K562 (cell line): Measurements from ENCODE around the gene EMILIN3. TPM values are rescaled to one million over a fixed set of nuclear protein-coding genes. Genes with fewer than 3 reads are reported as not detected.

ENCODE experiments used
- ATF1 ChIP-seq, 2 experiments: fragments of 450-650 bp in 1 of 2; IDR thresholded peaks; 2 replicates each; pipeline ENCODE4 v1.6.1; 2016; ENCODE audit warnings: missing compliant biosample characterization in 1 of 2, missing genetic modification characterization in 1 of 2
- CREB1 ChIP-seq, 2 experiments: sonication (generic) in 1 of 2; formaldehyde crosslinking in 1 of 2; IDR thresholded peaks; 2 replicates each; pipeline versions ENCODE4 v1.6.1 to v1.8.0; 2012 to 2022; ENCODE audit warnings: inconsistent platforms in 1 of 2, mild to moderate bottlenecking in 1 of 2, missing genetic modification reagents in 1 of 2, moderate library complexity in 1 of 2
- CTCFL ChIP-seq: IDR thresholded peaks from 2 replicates; pipeline ENCODE4 v1.6.1; 2011; ENCODE audit warnings: borderline replicate concordance, low read depth, mild to moderate bottlenecking, moderate library complexity, low read length; ENCODE audit not compliant: insufficient read depth, poor library complexity, severe bottlenecking
- CUX1 ChIP-seq: fragments of 200-800 bp; sonication (Bioruptor generic); IDR thresholded peaks from 2 replicates; pipeline ENCODE4 v1.6.1; 2016; ENCODE audit warnings: missing genetic modification characterization, missing compliant biosample characterization
- ILK ChIP-seq: fragments of 450-650 bp; IDR thresholded peaks from 2 replicates; pipeline ENCODE4 v1.6.1; 2016; ENCODE audit warnings: missing genetic modification characterization, low read depth, mild to moderate bottlenecking, missing compliant biosample characterization, moderate library complexity, borderline replicate concordance
- NR1H2 ChIP-seq: sonication (generic); formaldehyde crosslinking; IDR thresholded peaks from 2 replicates; pipeline ENCODE4 v1.4.0; 2020; ENCODE audit warnings: mild to moderate bottlenecking, missing genetic modification reagents
- NRF1 ChIP-seq, 2 experiments: fragments of 450-650 bp; IDR thresholded peaks in 1 of 2; conservative IDR thresholded peaks in 1 of 2; 2 replicates each; pipeline ENCODE4 v1.6.1; 2014; ENCODE audit warnings: mild to moderate bottlenecking in 2 of 2
- PHF8 ChIP-seq: fragments of 200-600 bp; sonication (generic); IDR thresholded peaks from 2 replicates; pipeline ENCODE4 v1.6.1; 2012; ENCODE audit warnings: mixed run types, mild to moderate bottlenecking, inconsistent platforms, low read length, moderate library complexity, borderline replicate concordance
- RBFOX2 ChIP-seq: fragments of 200-400 bp; formaldehyde crosslinking; IDR thresholded peaks from 2 replicates; pipeline ENCODE4 v1.6.1; 2017; ENCODE audit warnings: low read depth, mild to moderate bottlenecking, low read length, moderate library complexity
- RCOR1 ChIP-seq, 2 experiments: IDR thresholded peaks; 2 replicates each; pipeline ENCODE4 v1.6.1; 2012; ENCODE audit warnings: low read depth in 2 of 2, low read length in 2 of 2, borderline replicate concordance in 1 of 2, improper control_type of control experiment in 1 of 2
- SAFB2 ChIP-seq: fragments of 200-400 bp; formaldehyde crosslinking; IDR thresholded peaks from 2 replicates; pipeline ENCODE4 v1.6.1; 2018; ENCODE audit warnings: borderline replicate concordance, low read length, low read depth, moderate library complexity; ENCODE audit not compliant: severe bottlenecking
- THRAP3 ChIP-seq: fragments of 450-650 bp; IDR thresholded peaks from 2 replicates; pipeline ENCODE4 v1.6.1; 2016; ENCODE audit warnings: mild to moderate bottlenecking, inconsistent platforms, borderline replicate concordance
- TRIM28 ChIP-seq: fragments of 450-650 bp; IDR thresholded peaks from 2 replicates; pipeline ENCODE4 v1.6.1; 2017
- XRCC5 ChIP-seq: fragments of 200-400 bp; formaldehyde crosslinking; IDR thresholded peaks from 2 replicates; pipeline ENCODE4 v1.6.1; 2017; ENCODE audit warnings: low read depth, mild to moderate bottlenecking, low read length
- polyA plus RNA-seq, 8 experiments: library from polyadenylated mRNA; depleted of rRNA in 4 of 8; stranded (reverse) in 5 of 8; unstranded in 3 of 8; fragments of >200 nt; fragmentation: Nextera tagmentation in 2 of 8; fragmentation: Illumina TruSeq in 1 of 8; extraction: Ambion mirVana in 2 of 8; extraction: Trizol in 1 of 8; gene quantifications; 2 replicates each; pipeline versions ENCODE4 v1.2.1 to v1.2.3, GENCODE V29; 2011 to 2014; ENCODE audit warnings: inconsistent platforms in 1 of 8, missing spikeins in 1 of 8
- total RNA-seq, 7 experiments: library from RNA; depleted of rRNA in 6 of 7; stranded (reverse); fragments of >200 nt in 6 of 7; fragmentation: Illumina TruSeq in 2 of 7; extraction: Trizol in 2 of 7; gene quantifications; 2 replicates each; pipeline versions ENCODE4 v1.2.1 to v1.2.3, GENCODE V29; 2011 to 2021; ENCODE audit warnings: low replicate concordance in 1 of 7

Gene EMILIN3
- total and polyA plus RNA-seq, 9 of the 15 experiments (the other 6 are each of a cell fraction or from before 2014, with no cell fraction given), result 0.01 to 0.07 TPM; not detected in 7

GRCh38 chr20:41317546-41318270 is 48.9 kb downstream of the EMILIN3 start, which contains the start of gene ZHX3 (continued):
- TF ChIP-seq CTCFL (no peak), RBFOX2 (peak; percentile 43), CREB1 (IDR thresholded peaks at IDR 0.05) (no peak), CREB1 (CRISPR knock-in tag; IDR thresholded peaks at IDR 0.05) (peak; percentile 48), RCOR1 (IDR thresholded peaks at IDR 0.05; ENCODE audit: borderline replicate concordance in 1 of 2, low read depth in 2 of 2, low read length in 2 of 2) (0 out of 4 replicates have a peak, but pooled peaks of 1 of the 2 experiments have one; percentile 27), SAFB2 (no peak), NRF1 (conservative IDR thresholded peaks at IDR 0.05 in 1 of 2, IDR thresholded peaks at IDR 0.05 in 1 of 2) (peak; percentile 97), XRCC5 (no peak), NR1H2 (CRISPR knock-in tag) (no peak), ILK (tag) (no peak), THRAP3 (no peak), PHF8 (peak; percentile 16; the same call in 1 of the 2 replicates), CUX1 (CRISPR knock-in tag) (no peak), ATF1 (CRISPR knock-in tag; IDR thresholded peaks at IDR 0.05) (no peak), ATF1 (tag; IDR thresholded peaks at IDR 0.05) (peak; percentile 18; the same call in 1 of the 2 replicates), TRIM28 (no peak)
